Activated T-cell treated with anti-CD3 and anti-CD28 coated beads, Interleukin-2, amount 50 U/mL, for 24 hours (primary cell): ENCODE results near the gene FARS2.
A peak's percentile ranks its signal among the peaks of the same experiment; 100 is the strongest.

Source experiments
- DNase-seq: peaks from one replicate; pipeline ENCODE4 v3.0.0-alpha.2; 2020
- H3K27ac Mint-ChIP-seq: 2 replicates; pipeline ENCODE4 v1.8.0; 2020; ENCODE audit warnings: mild to moderate bottlenecking, mixed read lengths
- H3K27me3 Mint-ChIP-seq: 2 replicates; pipeline ENCODE4 v1.8.0; 2020; ENCODE audit warnings: mixed read lengths
- H3K36me3 Mint-ChIP-seq: 2 replicates; pipeline ENCODE4 v1.8.0; 2020; ENCODE audit warnings: low read depth, mixed read lengths
- H3K4me1 Mint-ChIP-seq: 2 replicates; pipeline ENCODE4 v1.8.0; 2020; ENCODE audit warnings: low read depth, mixed read lengths
- H3K4me3 Mint-ChIP-seq: 2 replicates; pipeline ENCODE4 v1.8.0; 2020; ENCODE audit warnings: mild to moderate bottlenecking, moderate library complexity, mixed read lengths
- H3K9me3 Mint-ChIP-seq: 2 replicates; pipeline ENCODE4 v1.8.0; 2020; ENCODE audit warnings: mixed read lengths

FARS2 gene

GRCh38 chr6:5238336-5238735 is 23.0 kb upstream of the FARS2 start:
- Mint-ChIP-seq H3K36me3 (peaks cover 72% of the 10 kb centered on the region), H3K9me3 (no peaks in the 10 kb centered on the region), H3K27me3 (no peaks in the 10 kb centered on the region), H3K27ac (no peak overlapping the region), H3K4me1 (no peaks in the 10 kb centered on the region), H3K4me3 (no peak overlapping the region)
- DNase-seq = no peak

- H3K4me1 Mint-ChIP-seq = no peaks in the 10 kb centered on the region
- H3K27ac Mint-ChIP-seq = no peak overlapping the region
- no peaks in the 10 kb centered on the region for H3K9me3 Mint-ChIP-seq
- no peak overlapping the region for H3K4me3 Mint-ChIP-seq
- DNase-seq = no peak
- no peaks in the 10 kb centered on the region for H3K27me3 Mint-ChIP-seq
- H3K36me3 Mint-ChIP-seq = peaks cover 67% of the 10 kb centered on the region
These were observed 20.1 kb upstream of the FARS2 start for GRCh38 chr6:5241252-5241651.

DNA sequence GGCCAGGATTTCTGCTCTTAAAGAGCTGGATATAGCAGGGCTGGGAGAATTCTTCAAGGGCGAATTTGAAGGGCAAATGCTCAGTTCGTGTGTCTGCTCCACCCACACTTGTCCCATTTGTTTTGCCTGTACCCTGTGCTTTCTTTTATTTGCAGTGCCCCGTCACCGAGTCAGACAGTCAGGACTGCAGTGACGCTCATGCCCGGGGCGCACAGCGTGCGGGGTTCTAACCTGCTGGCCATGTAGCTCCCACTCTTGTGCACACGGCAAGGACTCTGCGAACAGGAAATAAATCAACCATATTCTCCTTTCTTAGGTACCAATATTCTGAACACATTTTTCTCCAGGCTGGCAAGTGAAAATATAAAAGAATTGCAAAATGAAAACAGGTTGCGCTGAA is 18.2 kb upstream of the FARS2 start:
- H3K9me3 Mint-ChIP-seq = no peaks in the 10 kb centered on the region
- H3K4me3 Mint-ChIP-seq = no peak overlapping the region
- no peak overlapping the region for H3K27ac Mint-ChIP-seq
- peaks cover 2% of the 10 kb centered on the region for H3K4me1 Mint-ChIP-seq
- DNase-seq = no peak
- H3K36me3 Mint-ChIP-seq = peaks cover 66% of the 10 kb centered on the region
- H3K27me3 Mint-ChIP-seq = no peaks in the 10 kb centered on the region

- Mint-ChIP-seq H3K27ac (no peak overlapping the region), H3K27me3 (no peaks in the 10 kb centered on the region), H3K4me1 (peaks cover 11% of the 10 kb centered on the region), H3K9me3 (no peaks in the 10 kb centered on the region), H3K4me3 (no peak overlapping the region), H3K36me3 (peaks cover 44% of the 10 kb centered on the region)
- no peak for DNase-seq
These were observed 14.9 kb upstream of the FARS2 start for GRCh38 chr6:5246141-5247097.

DNA sequence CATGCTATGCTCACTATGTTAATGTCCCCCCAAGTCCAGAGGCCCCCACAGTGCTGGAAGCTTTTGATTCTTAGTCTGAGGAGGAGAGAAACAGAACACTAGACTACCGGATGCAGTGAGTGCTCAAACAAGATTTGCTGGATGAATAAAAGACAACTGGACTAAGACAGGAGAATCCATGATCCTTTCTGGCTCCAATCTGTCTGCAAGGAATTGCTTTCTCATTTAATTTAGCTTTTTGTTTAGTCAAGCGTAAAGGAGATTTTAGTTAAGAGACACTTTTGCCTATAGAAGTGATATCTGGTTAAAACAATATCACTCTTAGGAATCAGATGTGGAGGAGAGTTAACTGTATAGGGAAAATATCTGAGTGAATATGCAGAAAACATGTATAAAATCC is 14.1 kb upstream of the FARS2 start:
- H3K27me3 Mint-ChIP-seq = no peaks in the 10 kb centered on the region
- H3K9me3 Mint-ChIP-seq = no peaks in the 10 kb centered on the region
- H3K4me1 Mint-ChIP-seq = peaks cover 11% of the 10 kb centered on the region
- no peak for DNase-seq
- H3K4me3 Mint-ChIP-seq = no peak overlapping the region
- H3K27ac Mint-ChIP-seq = no peak overlapping the region
- peaks cover 47% of the 10 kb centered on the region for H3K36me3 Mint-ChIP-seq

- no peak for DNase-seq
- Mint-ChIP-seq H3K27ac (no peak overlapping the region), H3K36me3 (peaks cover 55% of the 10 kb centered on the region), H3K4me1 (peaks cover 11% of the 10 kb centered on the region), H3K9me3 (no peaks in the 10 kb centered on the region), H3K27me3 (no peaks in the 10 kb centered on the region), H3K4me3 (no peak overlapping the region)
These were observed 12.8 kb upstream of the FARS2 start for GRCh38 chr6:5248302-5249098.

DNA sequence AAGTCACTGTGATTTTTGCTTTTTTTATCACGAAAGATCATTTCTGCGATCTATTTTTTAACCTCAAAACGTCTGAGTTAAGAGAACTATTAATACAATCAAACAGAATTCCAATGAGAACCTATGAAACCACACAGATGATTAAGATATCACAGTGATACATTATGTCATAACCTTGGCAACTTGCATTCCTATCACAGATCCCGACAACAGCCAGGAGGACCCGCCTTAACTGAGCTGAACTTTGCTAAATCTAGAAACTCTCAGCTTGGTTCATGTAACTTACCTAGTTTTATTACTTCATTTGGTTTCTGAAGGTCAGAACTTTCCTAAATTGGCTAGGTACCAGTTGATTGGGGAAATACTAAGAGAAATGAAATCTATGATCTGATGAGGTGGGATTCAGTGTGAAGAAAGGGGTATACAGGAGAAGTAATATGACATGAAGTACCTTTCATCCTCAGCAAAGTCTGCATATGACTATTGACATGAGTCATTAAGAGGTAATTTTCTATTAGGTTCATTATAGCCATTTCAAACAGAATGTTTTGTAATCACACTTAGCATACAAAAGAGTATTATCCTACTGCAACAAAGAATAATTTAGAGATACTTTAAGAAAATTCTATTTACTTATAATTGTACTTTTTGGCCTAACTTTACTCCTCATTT is 11.7 kb upstream of the FARS2 start:
- no peaks in the 10 kb centered on the region for H3K9me3 Mint-ChIP-seq
- H3K27ac Mint-ChIP-seq = no peak overlapping the region
- peaks cover 11% of the 10 kb centered on the region for H3K4me1 Mint-ChIP-seq
- H3K27me3 Mint-ChIP-seq = no peaks in the 10 kb centered on the region
- H3K4me3 Mint-ChIP-seq = no peak overlapping the region
- DNase-seq = no peak
- H3K36me3 Mint-ChIP-seq = peaks cover 58% of the 10 kb centered on the region

DNA sequence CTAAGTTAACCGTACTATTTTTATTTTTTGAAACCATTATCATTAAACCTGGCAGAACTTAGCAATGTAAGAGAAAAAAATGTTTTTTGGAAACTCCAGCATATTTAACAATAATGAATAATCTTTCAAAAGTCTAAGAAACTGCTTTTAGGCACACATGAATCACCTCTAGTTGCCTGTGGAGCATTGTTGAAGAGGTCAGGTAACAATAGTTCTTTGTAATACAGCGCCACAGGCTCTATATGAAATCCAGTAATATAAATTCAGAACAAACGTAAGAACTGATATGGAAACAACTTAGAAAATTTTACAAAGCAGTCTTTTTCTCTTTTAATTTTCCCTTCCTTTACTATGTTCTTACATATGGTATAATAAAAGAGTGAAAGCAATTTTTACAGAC is 10.9 kb upstream of the FARS2 start:
- Mint-ChIP-seq H3K4me3 (no peak overlapping the region), H3K27me3 (no peaks in the 10 kb centered on the region), H3K27ac (no peak overlapping the region), H3K4me1 (peaks cover 11% of the 10 kb centered on the region), H3K36me3 (peaks cover 60% of the 10 kb centered on the region), H3K9me3 (no peaks in the 10 kb centered on the region)
- DNase-seq = no peak

DNA sequence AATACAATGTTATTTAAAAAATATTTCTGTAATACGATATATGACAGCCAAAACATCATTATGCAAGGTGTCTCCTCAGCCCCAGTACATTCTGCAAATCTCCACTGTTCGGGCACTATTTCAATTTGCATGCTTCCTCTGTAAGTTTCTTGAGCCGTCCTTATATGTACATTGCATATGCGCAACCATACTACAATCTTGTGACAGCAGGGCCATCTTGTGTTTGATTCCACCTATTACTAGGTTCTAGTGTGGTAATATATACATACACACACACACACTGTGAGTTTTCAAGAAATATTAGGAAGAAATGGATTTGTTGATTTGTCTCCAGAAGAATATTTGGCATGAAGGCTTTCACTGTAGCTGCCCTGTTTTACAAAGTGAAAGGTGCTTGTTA is 10.4 kb upstream of the FARS2 start:
- Mint-ChIP-seq H3K36me3 (peaks cover 62% of the 10 kb centered on the region), H3K27me3 (no peaks in the 10 kb centered on the region)

DNA sequence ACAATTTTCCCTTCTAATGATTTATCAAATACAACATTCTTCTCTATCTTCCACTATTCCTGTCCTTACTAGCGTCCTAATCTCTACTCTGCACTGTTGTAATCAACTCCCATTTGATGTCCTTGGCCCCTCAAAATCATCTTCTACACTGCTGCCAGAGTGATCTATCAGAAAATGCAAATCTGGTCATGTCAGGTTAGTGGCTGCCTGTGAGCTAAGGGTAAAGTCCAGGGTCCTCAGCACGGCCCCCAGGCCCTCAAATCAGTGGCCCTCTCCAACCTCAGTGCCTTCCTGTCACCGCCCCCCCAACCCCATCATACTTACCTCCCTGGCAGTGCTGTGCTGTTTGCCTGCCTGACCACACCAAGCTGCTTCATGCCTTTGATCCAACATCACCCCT is 4.4 kb upstream of the FARS2 start:
- H3K4me3 Mint-ChIP-seq = no peak overlapping the region
- no peaks in the 10 kb centered on the region for H3K9me3 Mint-ChIP-seq
- H3K27me3 Mint-ChIP-seq = no peaks in the 10 kb centered on the region
- no peak for DNase-seq
- no peak overlapping the region for H3K27ac Mint-ChIP-seq
- peaks cover 87% of the 10 kb centered on the region for H3K36me3 Mint-ChIP-seq
- peaks cover 34% of the 10 kb centered on the region for H3K4me1 Mint-ChIP-seq

More for the DNA sequence above, 10.4 kb upstream of the FARS2 start:
- H3K9me3 Mint-ChIP-seq = no peaks in the 10 kb centered on the region
- no peak overlapping the region for H3K4me3 Mint-ChIP-seq
- peaks cover 11% of the 10 kb centered on the region for H3K4me1 Mint-ChIP-seq
- no peak for DNase-seq
- no peak overlapping the region for H3K27ac Mint-ChIP-seq

- H3K4me3 Mint-ChIP-seq = no peak overlapping the region
- H3K27ac Mint-ChIP-seq = no peak overlapping the region
- peaks cover 35% of the 10 kb centered on the region for H3K4me1 Mint-ChIP-seq
- peaks cover 85% of the 10 kb centered on the region for H3K36me3 Mint-ChIP-seq
- DNase-seq = no peak
- H3K9me3 Mint-ChIP-seq = no peaks in the 10 kb centered on the region
- no peaks in the 10 kb centered on the region for H3K27me3 Mint-ChIP-seq
These were observed 3.9 kb upstream of the FARS2 start for GRCh38 chr6:5257400-5257799.

DNA sequence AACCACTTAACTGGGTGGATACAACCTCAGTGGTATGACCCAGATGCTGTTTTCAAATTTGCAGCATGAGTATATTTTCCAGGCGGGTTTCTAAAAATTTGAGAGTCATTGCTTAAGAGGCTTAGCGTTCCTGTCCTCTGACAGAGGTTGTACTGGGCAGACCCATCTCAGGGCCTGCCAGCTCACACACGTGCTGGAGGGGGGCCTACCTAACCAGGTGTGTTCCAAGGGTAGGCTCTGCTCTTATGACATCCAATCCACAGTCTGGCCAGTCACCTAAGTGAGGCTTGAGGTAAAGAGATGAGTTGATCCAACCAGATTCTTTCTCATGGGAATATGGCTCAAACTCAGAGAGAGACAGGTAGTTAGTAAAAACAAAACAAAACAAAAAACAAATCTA is 1.9 kb upstream of the FARS2 start:
- no peaks in the 10 kb centered on the region for H3K27me3 Mint-ChIP-seq
- no peaks in the 10 kb centered on the region for H3K9me3 Mint-ChIP-seq

DNA sequence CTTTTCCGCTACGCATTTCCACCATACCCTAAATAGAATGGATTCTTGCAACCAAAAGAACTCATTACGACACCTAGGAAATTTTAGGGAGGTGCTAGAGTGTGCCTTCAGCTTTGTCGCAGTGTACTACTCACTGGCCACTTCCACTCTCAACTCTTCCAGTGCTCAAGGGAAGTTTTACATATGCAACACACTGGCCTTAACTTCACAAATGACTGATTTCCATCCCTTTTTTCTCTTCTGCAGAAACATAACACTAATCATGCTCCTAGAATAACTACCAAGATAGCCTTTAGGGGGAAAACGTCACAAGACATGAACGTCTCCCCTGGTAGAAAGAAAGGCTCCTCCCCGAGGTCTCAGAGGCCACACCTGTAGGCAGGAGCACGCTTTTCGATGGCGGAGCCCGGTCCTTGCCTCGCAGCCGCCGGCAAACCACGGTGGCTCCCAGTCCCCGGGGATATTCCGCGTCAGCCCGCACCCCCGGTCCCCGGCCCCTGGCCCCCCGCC is 1.1 kb upstream of the FARS2 start:
- Mint-ChIP-seq H3K9me3 (no peaks in the 10 kb centered on the region), H3K36me3 (peaks cover 61% of the 10 kb centered on the region), H3K4me3 (peak overlapping the region; percentile 97), H3K27me3 (no peaks in the 10 kb centered on the region), H3K4me1 (peaks cover 49% of the 10 kb centered on the region), H3K27ac (peak overlapping the region; percentile 100)
- DNase-seq = no peak

More for the DNA sequence above, 1.9 kb upstream of the FARS2 start:
- Mint-ChIP-seq H3K4me1 (peaks cover 45% of the 10 kb centered on the region), H3K27ac (peak overlapping the region; percentile 100), H3K36me3 (peaks cover 68% of the 10 kb centered on the region), H3K4me3 (peak overlapping the region; percentile 97)
- DNase-seq = no peak

DNA sequence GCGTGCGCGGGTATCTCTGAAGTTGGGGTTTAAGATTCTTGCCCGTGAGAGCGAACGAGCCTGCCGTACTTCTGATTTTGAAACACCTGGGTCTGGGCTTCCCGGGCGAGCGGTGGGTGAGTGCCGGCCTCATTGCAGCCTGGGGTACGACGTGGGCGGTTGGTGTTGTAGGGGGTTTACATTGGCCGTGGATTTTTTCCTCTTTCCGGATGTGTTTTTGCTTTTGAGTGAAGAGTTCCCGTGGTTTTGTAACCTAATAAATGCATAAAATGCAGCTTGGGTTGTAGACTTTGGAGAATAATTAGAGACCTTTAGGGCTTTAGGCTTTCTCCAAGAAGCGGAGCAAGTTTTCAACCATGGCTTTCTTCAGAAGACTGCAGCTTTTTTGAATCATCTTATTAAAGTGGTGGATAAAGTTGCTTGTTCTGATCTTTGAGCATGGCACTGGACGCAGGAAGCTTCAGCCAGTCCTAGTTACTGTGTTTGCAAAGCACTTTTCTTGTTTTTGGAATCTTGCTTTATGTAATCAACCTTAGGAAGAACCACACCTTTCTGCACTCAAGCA is 314 bp downstream of the FARS2 start:
- peak overlapping the region; percentile 100 for H3K27ac Mint-ChIP-seq
- H3K9me3 Mint-ChIP-seq = no peaks in the 10 kb centered on the region
- peak overlapping the region; percentile 97 for H3K4me3 Mint-ChIP-seq
- H3K27me3 Mint-ChIP-seq = no peaks in the 10 kb centered on the region
- DNase-seq = no peak
- peaks cover 57% of the 10 kb centered on the region for H3K36me3 Mint-ChIP-seq
- H3K4me1 Mint-ChIP-seq = peaks cover 59% of the 10 kb centered on the region
